HG03139 (cell line): ENCODE results near the gene GREB1.

Source experiments
- ATAC-seq: cut with Tn5 transposase; IDR thresholded peaks from one replicate; pipeline ENCODE4 v1.9.1; 2021; ENCODE audit not compliant: unreplicated experiment

Gene GREB1

GRCh38 chr2:11559066-11559785 lies 25.4 kb downstream of the GREB1 start:
- ATAC-seq: no peak

GRCh38 chr2:11559786-11560155 lies 25.9 kb downstream of the GREB1 start:
- ATAC-seq: no peak

- no peak for ATAC-seq
Measured at GRCh38 chr2:11560806-11561205, 27.0 kb downstream of the GREB1 start.

- no peak for ATAC-seq
Measured at GRCh38 chr2:11562011-11562410, 28.2 kb downstream of the GREB1 start.

- no peak for ATAC-seq
Measured at GRCh38 chr2:11562476-11562875, 28.6 kb downstream of the GREB1 start.

GRCh38 chr2:11563784-11564666 lies 30.2 kb downstream of the GREB1 start:
- no peak for ATAC-seq

GRCh38 chr2:11564816-11565567 lies 31.1 kb downstream of the GREB1 start:
- no peak for ATAC-seq

GRCh38 chr2:11566383-11566782 lies 32.5 kb downstream of the GREB1 start:
- ATAC-seq: no peak

- ATAC-seq: no peak
Measured at GRCh38 chr2:11567631-11568031, 33.8 kb downstream of the GREB1 start.

- ATAC-seq: no peak
Measured at GRCh38 chr2:11568436-11568835, 34.6 kb downstream of the GREB1 start.

- ATAC-seq: no peak
Measured at GRCh38 chr2:11569636-11570035, 35.8 kb downstream of the GREB1 start.

GRCh38 chr2:11571170-11571569 lies 37.3 kb downstream of the GREB1 start:
- no peak for ATAC-seq

- ATAC-seq: no peak
Measured at GRCh38 chr2:11572996-11573395, 39.2 kb downstream of the GREB1 start.

GRCh38 chr2:11573418-11574175 lies 39.8 kb downstream of the GREB1 start:
- no peak for ATAC-seq

GRCh38 chr2:11574176-11575046 lies 40.6 kb downstream of the GREB1 start:
- no peak for ATAC-seq

- no peak for ATAC-seq
Measured at GRCh38 chr2:11576398-11576797, 42.6 kb downstream of the GREB1 start.

GRCh38 chr2:11577101-11577883 lies 43.4 kb downstream of the GREB1 start:
- ATAC-seq: no peak

- ATAC-seq: no peak
Measured at GRCh38 chr2:11578081-11578948, 44.5 kb downstream of the GREB1 start.
